GM19240 (cell line): ENCODE results near the gene BICD2.

Experiments
- DNase-seq: peaks from one replicate; pipeline ENCODE4 v3.0.0; 2011; ENCODE audit warnings: low spot score; ENCODE audit not compliant: insufficient read length

Gene BICD2

GRCh38 chr9:92714787-92715487 lies 49.7 kb downstream of the BICD2 start:
- DNase-seq = no peak

GRCh38 chr9:92714016-92714415 lies 50.6 kb downstream of the BICD2 start:
- DNase-seq = no peak

GRCh38 chr9:92713528-92713927 lies 51.1 kb downstream of the BICD2 start:
- DNase-seq = no peak

- no peak for DNase-seq
Measured at GRCh38 chr9:92712767-92713166, 51.9 kb downstream of the BICD2 start.

GRCh38 chr9:92711844-92712243 lies 52.8 kb downstream of the BICD2 start:
- DNase-seq = no peak

- no peak for DNase-seq
Measured at GRCh38 chr9:92711146-92711545, 53.5 kb downstream of the BICD2 start.

GRCh38 chr9:92710368-92710767 lies 54.3 kb downstream of the BICD2 start:
- DNase-seq = no peak

GRCh38 chr9:92709954-92710353 lies 54.7 kb downstream of the BICD2 start:
- no peak for DNase-seq

GRCh38 chr9:92709240-92709639 lies 55.4 kb downstream of the BICD2 start:
- DNase-seq = no peak

- DNase-seq = no peak
Measured at GRCh38 chr9:92707530-92707929, 57.1 kb downstream of the BICD2 start.

GRCh38 chr9:92706218-92706940 lies 58.3 kb downstream of the BICD2 start:
- no peak for DNase-seq

- DNase-seq = no peak
Measured at GRCh38 chr9:92704528-92704927, 60.1 kb downstream of the BICD2 start.

GRCh38 chr9:92696619-92697018 lies 68.0 kb downstream of the BICD2 start:
- DNase-seq = no peak

GRCh38 chr9:92686954-92687353 lies 77.7 kb downstream of the BICD2 start:
- no peak for DNase-seq

GRCh38 chr9:92685022-92685421 lies 79.6 kb downstream of the BICD2 start:
- no peak for DNase-seq

- no peak for DNase-seq
Measured at GRCh38 chr9:92682269-92682668, 82.4 kb downstream of the BICD2 start.

- no peak for DNase-seq
Measured at GRCh38 chr9:92680166-92681119, 84.2 kb downstream of the BICD2 start.

GRCh38 chr9:92679413-92680165 lies 85.0 kb downstream of the BICD2 start:
- DNase-seq = no peak

- no peak for DNase-seq
Measured at GRCh38 chr9:92671323-92671722, 93.3 kb downstream of the BICD2 start.

- peak; percentile 99 for DNase-seq
Measured at GRCh38 chr9:92669890-92670708, 94.5 kb downstream of the BICD2 start, which contains the start of gene IPPK. TSS of gene IPPK (minus strand) at chr9:92670131. CDS start at chr9:92669988, 143 bp downstream.
